Mesothelial cell of epicardium (in vitro differentiated cells): ENCODE measurements around the gene NRCAM. TPM values are rescaled to one million over a fixed set of nuclear protein-coding genes. Genes with fewer than 3 reads are reported as not detected.

Experiments
- DNase-seq, 2 experiments: peaks; one replicate each; pipeline ENCODE4 v3.0.0; 2021; ENCODE audit warnings: low spot score in 2 of 2; ENCODE audit not compliant: unreplicated experiment in 2 of 2
- H3K27ac Mint-ChIP-seq: 2 replicates; pipeline ENCODE4 v1.8.0; 2021; ENCODE audit warnings: mixed read lengths
- H3K27me3 Mint-ChIP-seq: 2 replicates; pipeline ENCODE4 v1.8.0; 2021; ENCODE audit warnings: low read depth, mixed read lengths
- H3K36me3 Mint-ChIP-seq: 2 replicates; pipeline ENCODE4 v1.8.0; 2021; ENCODE audit warnings: mixed read lengths
- H3K4me1 Mint-ChIP-seq: 2 replicates; pipeline ENCODE4 v1.8.0; 2021; ENCODE audit warnings: mixed read lengths
- H3K4me3 Mint-ChIP-seq: 2 replicates; pipeline ENCODE4 v1.8.0; 2021; ENCODE audit warnings: mild to moderate bottlenecking, moderate library complexity, mixed read lengths
- H3K9me3 Mint-ChIP-seq: 2 replicates; pipeline ENCODE4 v1.8.0; 2021; ENCODE audit warnings: mixed read lengths
- total RNA-seq: library from RNA; stranded (reverse); gene quantifications from 3 replicates; pipeline ENCODE4 v1.2.1, GENCODE V29; 2021
- TF ChIP-seq, protein P1 (sequence below): fragments of 200-600 bp; sonication (generic); IDR thresholded peaks from one replicate; pipeline ENCODE4 v1.5.0; 2021; ENCODE audit warnings: antibody characterized with exemption; ENCODE audit not compliant: unreplicated experiment

NRCAM gene
- total RNA-seq, 1 donor from 2014 or later: 5.7 TPM

DNA sequence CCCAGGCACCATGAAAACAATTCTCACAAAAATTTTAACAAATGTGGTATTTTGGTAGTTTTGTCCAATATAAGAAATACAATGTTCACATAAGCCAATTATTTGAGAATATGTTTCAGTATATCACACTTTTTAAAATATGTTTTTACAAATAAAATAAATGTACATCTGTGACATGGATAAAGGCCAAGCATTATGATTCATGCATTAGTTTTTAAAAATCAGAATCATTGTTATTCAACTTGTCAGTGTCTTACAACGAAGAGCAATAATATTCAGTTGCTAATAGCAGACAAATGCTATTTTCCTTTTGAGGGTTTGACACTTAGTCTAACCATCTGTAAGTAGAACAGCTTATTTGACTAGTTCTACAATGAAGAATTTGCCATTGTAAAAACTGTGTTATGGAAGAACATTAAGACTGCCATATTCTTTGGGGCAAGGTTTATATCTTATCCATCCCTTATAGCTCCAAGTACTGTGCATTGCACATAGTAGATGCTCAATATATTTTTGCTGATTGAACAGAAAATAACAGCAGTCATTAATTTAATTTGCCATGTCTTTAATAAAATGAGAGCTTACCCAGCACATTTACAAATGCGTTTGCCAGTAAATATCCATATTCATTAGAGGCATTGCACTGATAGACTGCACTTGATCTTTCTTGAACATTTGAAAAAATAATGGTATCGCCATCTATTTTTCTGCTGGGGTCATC lies 258.7 kb downstream of the NRCAM start:
- Mint-ChIP-seq H3K4me3 (no peak overlapping the region), H3K36me3 (no peaks in the 10 kb centered on the region), H3K9me3 (no peaks in the 10 kb centered on the region), H3K27me3 (peaks cover 2% of the 10 kb centered on the region), H3K27ac (no peak overlapping the region), H3K4me1 (peaks cover 6% of the 10 kb centered on the region)
- DNase-seq: no peak
- TF ChIP-seq, protein P1, sequence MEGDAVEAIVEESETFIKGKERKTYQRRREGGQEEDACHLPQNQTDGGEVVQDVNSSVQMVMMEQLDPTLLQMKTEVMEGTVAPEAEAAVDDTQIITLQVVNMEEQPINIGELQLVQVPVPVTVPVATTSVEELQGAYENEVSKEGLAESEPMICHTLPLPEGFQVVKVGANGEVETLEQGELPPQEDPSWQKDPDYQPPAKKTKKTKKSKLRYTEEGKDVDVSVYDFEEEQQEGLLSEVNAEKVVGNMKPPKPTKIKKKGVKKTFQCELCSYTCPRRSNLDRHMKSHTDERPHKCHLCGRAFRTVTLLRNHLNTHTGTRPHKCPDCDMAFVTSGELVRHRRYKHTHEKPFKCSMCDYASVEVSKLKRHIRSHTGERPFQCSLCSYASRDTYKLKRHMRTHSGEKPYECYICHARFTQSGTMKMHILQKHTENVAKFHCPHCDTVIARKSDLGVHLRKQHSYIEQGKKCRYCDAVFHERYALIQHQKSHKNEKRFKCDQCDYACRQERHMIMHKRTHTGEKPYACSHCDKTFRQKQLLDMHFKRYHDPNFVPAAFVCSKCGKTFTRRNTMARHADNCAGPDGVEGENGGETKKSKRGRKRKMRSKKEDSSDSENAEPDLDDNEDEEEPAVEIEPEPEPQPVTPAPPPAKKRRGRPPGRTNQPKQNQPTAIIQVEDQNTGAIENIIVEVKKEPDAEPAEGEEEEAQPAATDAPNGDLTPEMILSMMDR: no peak

GRCh38 chr7:108196004-108196403 lies 260.2 kb downstream of the NRCAM start:
- no peaks in the 10 kb centered on the region for H3K9me3 Mint-ChIP-seq
- no peak overlapping the region for H3K4me3 Mint-ChIP-seq
- no peak for DNase-seq
- TF ChIP-seq, protein P1: no peak
- no peak overlapping the region for H3K27ac Mint-ChIP-seq
- H3K4me1 Mint-ChIP-seq: peaks cover 6% of the 10 kb centered on the region
- no peaks in the 10 kb centered on the region for H3K27me3 Mint-ChIP-seq
- H3K36me3 Mint-ChIP-seq: no peaks in the 10 kb centered on the region

GRCh38 chr7:108193594-108194498 lies 262.4 kb downstream of the NRCAM start:
- Mint-ChIP-seq H3K4me3 (no peak overlapping the region), H3K9me3 (peaks cover 2% of the 10 kb centered on the region), H3K36me3 (no peaks in the 10 kb centered on the region), H3K27me3 (no peaks in the 10 kb centered on the region), H3K4me1 (peaks cover 4% of the 10 kb centered on the region), H3K27ac (no peak overlapping the region)
- no peak for DNase-seq
- TF ChIP-seq, protein P1: no peak

DNA sequence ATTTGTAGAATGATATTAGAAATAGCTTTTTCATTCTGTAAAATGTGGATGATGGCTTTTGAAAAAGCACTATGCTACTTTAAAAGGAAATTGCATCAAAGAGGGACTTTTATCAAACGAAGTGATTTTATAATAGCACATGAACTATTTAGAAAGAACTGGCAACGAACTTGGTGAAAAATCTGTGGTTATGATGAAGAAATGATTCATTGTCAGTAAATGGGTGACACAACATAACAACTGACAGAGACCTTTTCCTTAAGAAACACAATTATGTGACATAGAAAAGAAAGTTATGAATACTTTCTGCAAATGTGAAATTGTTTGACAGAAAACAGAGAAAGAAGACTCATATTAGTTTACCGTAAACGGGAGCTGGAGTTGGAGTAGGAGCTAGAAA lies 265.3 kb downstream of the NRCAM start:
- no peaks in the 10 kb centered on the region for H3K36me3 Mint-ChIP-seq
- H3K9me3 Mint-ChIP-seq: peaks cover 6% of the 10 kb centered on the region
- TF ChIP-seq, protein P1: no peak
- H3K27ac Mint-ChIP-seq: no peak overlapping the region
- no peak overlapping the region for H3K4me3 Mint-ChIP-seq
- H3K4me1 Mint-ChIP-seq: no peaks in the 10 kb centered on the region
- H3K27me3 Mint-ChIP-seq: no peaks in the 10 kb centered on the region
- DNase-seq: no peak

DNA sequence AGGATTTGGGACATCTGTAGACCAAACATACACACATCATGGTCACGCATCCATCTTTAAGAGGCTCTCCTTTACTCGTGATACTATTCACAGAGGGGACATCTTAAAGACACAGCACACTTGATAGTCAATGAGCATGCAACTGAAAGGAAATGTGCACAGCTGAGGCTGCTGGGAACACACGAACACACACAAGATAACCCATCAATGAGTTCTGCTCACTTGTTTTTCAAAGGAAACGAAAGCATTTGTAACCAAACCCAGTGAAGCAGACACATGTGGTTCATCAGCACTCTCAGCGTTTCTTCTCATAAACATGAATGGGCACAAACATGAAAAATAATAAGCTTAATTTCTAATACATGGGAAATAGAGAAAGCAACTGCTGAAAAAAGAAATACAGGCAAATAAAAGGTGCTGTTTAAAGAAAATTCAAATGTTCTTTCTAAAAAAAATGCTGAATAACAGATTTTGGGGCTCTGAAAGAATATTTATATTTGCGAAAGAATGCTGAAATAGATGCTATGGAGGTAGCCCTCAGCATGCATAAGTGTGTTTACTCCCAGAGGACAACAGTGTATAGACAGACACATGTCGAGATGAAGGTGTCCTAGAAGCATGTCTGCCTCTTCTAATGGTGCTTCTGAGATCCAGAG lies 266.4 kb downstream of the NRCAM start:
- TF ChIP-seq, protein P1: no peak
- H3K4me1 Mint-ChIP-seq: no peaks in the 10 kb centered on the region
- no peak for DNase-seq
- H3K27ac Mint-ChIP-seq: no peak overlapping the region
- H3K27me3 Mint-ChIP-seq: no peaks in the 10 kb centered on the region
- H3K36me3 Mint-ChIP-seq: no peaks in the 10 kb centered on the region
- H3K9me3 Mint-ChIP-seq: peaks cover 6% of the 10 kb centered on the region
- H3K4me3 Mint-ChIP-seq: no peak overlapping the region
